Measurements from ENCODE around the gene CALCB.

DNA sequence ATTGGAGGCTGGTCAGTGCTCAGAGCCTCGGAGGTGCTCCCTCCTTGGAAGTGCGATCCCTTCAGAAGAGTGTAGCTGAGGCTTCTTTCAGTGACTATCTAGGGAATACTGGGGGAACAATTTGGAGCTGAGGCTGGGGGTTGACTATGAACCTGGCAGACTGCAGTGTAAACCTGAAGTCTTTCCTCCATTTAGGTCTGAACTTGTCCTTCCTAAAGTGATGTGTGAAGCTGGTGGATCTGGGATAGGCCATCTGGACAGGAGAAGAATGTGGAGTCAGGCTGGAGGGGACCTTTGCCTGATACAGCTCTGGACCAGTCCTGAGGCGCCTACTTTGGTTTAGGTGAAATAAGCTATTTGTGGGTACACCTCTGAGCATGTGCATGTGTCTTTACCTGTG lies 37.8 kb downstream of the CALCB start:
- TF ChIP-seq, protein P1, sequence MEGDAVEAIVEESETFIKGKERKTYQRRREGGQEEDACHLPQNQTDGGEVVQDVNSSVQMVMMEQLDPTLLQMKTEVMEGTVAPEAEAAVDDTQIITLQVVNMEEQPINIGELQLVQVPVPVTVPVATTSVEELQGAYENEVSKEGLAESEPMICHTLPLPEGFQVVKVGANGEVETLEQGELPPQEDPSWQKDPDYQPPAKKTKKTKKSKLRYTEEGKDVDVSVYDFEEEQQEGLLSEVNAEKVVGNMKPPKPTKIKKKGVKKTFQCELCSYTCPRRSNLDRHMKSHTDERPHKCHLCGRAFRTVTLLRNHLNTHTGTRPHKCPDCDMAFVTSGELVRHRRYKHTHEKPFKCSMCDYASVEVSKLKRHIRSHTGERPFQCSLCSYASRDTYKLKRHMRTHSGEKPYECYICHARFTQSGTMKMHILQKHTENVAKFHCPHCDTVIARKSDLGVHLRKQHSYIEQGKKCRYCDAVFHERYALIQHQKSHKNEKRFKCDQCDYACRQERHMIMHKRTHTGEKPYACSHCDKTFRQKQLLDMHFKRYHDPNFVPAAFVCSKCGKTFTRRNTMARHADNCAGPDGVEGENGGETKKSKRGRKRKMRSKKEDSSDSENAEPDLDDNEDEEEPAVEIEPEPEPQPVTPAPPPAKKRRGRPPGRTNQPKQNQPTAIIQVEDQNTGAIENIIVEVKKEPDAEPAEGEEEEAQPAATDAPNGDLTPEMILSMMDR (conservative IDR thresholded peaks at IDR 0.05 in 1 of 2, IDR thresholded peaks at IDR 0.05 in 1 of 2; ENCODE audit: extremely low read depth in 1 of 2, insufficient read depth in 1 of 2, low read depth in 1 of 2, low read length in 2 of 2): no peak
- TF ChIP-seq EZH2 (IDR thresholded peaks at IDR 0.05; ENCODE audit: borderline replicate concordance, low read length): no peak

Data from mammary epithelial cell (primary cell).